Panc1 (cell line): ENCODE measurements around the gene NIPBL.

ENCODE experiments used
- POLR2AphosphoS5 ChIP-seq: IDR thresholded peaks from 2 replicates; pipeline ENCODE4 v1.6.1; 2012; ENCODE audit warnings: mild to moderate bottlenecking, low read depth, low read length, moderate library complexity
- SIN3A ChIP-seq: IDR thresholded peaks from 2 replicates; pipeline ENCODE4 v1.6.1; 2012; ENCODE audit warnings: low read depth, mild to moderate bottlenecking, low read length, moderate library complexity, borderline replicate concordance; ENCODE audit not compliant: insufficient read depth
- TCF7L2 ChIP-seq: IDR thresholded peaks from 2 replicates; pipeline ENCODE4 v1.6.1; 2011; ENCODE audit warnings: mild to moderate bottlenecking, low read depth, low read length, inconsistent platforms
- TF ChIP-seq, protein P1 (sequence below): fragments of 450-650 bp; IDR thresholded peaks from 2 replicates; pipeline ENCODE4 v1.5.1; 2017; ENCODE audit warnings: mild to moderate bottlenecking
- TF ChIP-seq, protein P2 (sequence below), 2 experiments: IDR thresholded peaks; 2 replicates each; pipeline ENCODE4 v1.6.1; 2011 to 2012; ENCODE audit warnings: low read depth in 2 of 2, control low read depth in 1 of 2, low read length in 1 of 2, mild to moderate bottlenecking in 1 of 2, moderate library complexity in 1 of 2; ENCODE audit not compliant: insufficient read depth in 1 of 2

DNA sequence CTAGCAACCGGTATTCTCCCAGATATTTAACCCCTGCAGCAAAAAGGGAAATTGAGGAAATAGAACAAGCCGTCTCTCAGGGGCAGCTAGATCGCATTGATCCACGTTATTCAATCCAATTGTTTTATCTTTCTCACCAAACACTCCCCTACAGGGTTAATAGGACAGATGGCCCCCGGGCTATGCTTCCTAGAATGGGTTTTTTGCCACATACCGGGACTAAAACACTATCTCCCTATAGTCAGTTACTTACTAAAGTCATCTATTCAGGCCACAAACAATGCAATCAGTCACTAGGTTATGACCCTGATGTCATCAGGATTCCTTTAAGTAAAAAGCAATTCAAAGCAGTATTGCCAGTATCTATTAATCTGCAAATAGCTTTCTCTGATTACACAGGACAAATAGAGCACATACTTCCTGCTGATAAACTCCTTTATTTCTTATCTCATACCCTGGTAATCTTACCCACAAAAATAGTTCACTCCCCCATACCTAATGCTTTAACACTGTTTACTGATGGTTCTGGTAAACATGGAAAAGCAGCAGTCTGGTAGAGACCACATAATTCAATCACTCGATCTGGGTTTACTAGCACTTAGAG, 213.7 kb downstream of the NIPBL start:
- no peak for TF ChIP-seq SIN3A
- TF ChIP-seq, protein P1, sequence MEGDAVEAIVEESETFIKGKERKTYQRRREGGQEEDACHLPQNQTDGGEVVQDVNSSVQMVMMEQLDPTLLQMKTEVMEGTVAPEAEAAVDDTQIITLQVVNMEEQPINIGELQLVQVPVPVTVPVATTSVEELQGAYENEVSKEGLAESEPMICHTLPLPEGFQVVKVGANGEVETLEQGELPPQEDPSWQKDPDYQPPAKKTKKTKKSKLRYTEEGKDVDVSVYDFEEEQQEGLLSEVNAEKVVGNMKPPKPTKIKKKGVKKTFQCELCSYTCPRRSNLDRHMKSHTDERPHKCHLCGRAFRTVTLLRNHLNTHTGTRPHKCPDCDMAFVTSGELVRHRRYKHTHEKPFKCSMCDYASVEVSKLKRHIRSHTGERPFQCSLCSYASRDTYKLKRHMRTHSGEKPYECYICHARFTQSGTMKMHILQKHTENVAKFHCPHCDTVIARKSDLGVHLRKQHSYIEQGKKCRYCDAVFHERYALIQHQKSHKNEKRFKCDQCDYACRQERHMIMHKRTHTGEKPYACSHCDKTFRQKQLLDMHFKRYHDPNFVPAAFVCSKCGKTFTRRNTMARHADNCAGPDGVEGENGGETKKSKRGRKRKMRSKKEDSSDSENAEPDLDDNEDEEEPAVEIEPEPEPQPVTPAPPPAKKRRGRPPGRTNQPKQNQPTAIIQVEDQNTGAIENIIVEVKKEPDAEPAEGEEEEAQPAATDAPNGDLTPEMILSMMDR: no peak
- TF ChIP-seq, protein P2, sequence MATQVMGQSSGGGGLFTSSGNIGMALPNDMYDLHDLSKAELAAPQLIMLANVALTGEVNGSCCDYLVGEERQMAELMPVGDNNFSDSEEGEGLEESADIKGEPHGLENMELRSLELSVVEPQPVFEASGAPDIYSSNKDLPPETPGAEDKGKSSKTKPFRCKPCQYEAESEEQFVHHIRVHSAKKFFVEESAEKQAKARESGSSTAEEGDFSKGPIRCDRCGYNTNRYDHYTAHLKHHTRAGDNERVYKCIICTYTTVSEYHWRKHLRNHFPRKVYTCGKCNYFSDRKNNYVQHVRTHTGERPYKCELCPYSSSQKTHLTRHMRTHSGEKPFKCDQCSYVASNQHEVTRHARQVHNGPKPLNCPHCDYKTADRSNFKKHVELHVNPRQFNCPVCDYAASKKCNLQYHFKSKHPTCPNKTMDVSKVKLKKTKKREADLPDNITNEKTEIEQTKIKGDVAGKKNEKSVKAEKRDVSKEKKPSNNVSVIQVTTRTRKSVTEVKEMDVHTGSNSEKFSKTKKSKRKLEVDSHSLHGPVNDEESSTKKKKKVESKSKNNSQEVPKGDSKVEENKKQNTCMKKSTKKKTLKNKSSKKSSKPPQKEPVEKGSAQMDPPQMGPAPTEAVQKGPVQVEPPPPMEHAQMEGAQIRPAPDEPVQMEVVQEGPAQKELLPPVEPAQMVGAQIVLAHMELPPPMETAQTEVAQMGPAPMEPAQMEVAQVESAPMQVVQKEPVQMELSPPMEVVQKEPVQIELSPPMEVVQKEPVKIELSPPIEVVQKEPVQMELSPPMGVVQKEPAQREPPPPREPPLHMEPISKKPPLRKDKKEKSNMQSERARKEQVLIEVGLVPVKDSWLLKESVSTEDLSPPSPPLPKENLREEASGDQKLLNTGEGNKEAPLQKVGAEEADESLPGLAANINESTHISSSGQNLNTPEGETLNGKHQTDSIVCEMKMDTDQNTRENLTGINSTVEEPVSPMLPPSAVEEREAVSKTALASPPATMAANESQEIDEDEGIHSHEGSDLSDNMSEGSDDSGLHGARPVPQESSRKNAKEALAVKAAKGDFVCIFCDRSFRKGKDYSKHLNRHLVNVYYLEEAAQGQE (IDR thresholded peaks at IDR 0.05; ENCODE audit: insufficient read depth in 1 of 2, low read depth in 2 of 2, low read length in 1 of 2): no peak
- TF ChIP-seq POLR2AphosphoS5: no peak
- TF ChIP-seq TCF7L2: peak; percentile 18; the same call in 1 of the 2 replicates
